ENCODE measurements around the gene RAI14. TPM values are rescaled to one million over a fixed set of nuclear protein-coding genes. Genes with fewer than 3 reads are reported as not detected.

The RAI14 gene
- total RNA-seq, 2 experiments from 2014 or later: 1.1 to 2.3 TPM

DNA sequence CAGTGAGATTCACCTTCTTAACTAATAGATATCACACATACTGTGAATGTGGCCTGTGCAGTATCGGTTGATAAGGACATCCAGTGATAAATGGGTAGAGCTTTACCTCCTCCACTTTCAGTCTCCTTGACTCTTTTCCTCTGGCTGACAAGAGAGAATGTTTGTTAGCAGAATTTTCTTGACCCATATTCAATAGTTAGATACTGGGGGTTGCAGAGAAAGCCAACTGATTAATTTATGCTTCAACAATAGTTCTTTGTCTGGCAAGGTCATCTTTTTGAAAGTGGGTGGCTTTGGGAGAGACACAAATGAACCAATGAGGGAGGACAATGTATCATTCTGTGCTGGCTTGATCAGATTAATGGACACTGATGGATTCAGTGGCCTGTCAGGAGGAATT lies 213.1 kb downstream of the RAI14 start:
- H3K4me1 Mint-ChIP-seq (ENCODE audit: low read depth): no peaks in the 10 kb centered on the region
- TF ChIP-seq, protein P1, sequence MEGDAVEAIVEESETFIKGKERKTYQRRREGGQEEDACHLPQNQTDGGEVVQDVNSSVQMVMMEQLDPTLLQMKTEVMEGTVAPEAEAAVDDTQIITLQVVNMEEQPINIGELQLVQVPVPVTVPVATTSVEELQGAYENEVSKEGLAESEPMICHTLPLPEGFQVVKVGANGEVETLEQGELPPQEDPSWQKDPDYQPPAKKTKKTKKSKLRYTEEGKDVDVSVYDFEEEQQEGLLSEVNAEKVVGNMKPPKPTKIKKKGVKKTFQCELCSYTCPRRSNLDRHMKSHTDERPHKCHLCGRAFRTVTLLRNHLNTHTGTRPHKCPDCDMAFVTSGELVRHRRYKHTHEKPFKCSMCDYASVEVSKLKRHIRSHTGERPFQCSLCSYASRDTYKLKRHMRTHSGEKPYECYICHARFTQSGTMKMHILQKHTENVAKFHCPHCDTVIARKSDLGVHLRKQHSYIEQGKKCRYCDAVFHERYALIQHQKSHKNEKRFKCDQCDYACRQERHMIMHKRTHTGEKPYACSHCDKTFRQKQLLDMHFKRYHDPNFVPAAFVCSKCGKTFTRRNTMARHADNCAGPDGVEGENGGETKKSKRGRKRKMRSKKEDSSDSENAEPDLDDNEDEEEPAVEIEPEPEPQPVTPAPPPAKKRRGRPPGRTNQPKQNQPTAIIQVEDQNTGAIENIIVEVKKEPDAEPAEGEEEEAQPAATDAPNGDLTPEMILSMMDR (IDR thresholded peaks at IDR 0.05): no peak

DNA sequence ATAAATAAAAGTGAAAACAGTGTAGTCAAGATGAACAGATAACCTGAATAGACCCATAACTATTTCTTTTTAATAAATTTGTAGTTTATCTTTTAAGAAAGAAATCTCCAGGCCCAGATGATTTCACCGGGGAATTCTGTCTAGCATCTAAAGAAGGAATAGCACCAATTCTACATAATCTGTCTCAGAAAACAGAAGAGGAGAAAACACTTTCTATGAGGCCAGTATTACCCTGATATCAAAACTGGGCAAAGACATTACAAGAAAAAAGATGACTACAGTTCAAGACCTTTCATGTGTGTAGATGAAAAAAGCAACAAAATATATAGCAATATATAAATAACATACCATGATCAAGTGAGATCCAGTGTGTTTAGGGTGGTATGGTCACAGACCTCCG lies 214.3 kb downstream of the RAI14 start:
- ATAC-seq (no peak), DNase-seq (no peak)
- Mint-ChIP-seq H3K27ac (no peak overlapping the region), H3K4me3 (no peak overlapping the region), H3K9me3 (peaks cover under 1% of the 10 kb centered on the region), H3K27me3 (peaks cover 2% of the 10 kb centered on the region), H3K4me1 (ENCODE audit: low read depth) (no peaks in the 10 kb centered on the region), H3K36me3 (ENCODE audit: low read depth) (no peaks in the 10 kb centered on the region)
- intact Hi-C loops (cut with micrococcal nuclease): no loop called here
- TF ChIP-seq, protein P1 (IDR thresholded peaks at IDR 0.05): no peak
- POLR2A ChIA-PET: no interaction called here
- CTCF ChIA-PET: interaction anchor here (1.5 to 1.8 kb wide), 2 partner anchors 16 to 347 kb away, joined by 3 to 4 read pairs; no protein-coding TSS in a partner anchor

More for the DNA sequence above, 213.1 kb downstream of the RAI14 start:
- POLR2A ChIA-PET: no interaction called here
- H3K27ac Mint-ChIP-seq: no peak overlapping the region
- no peak for DNase-seq
- intact Hi-C loops (cut with micrococcal nuclease): no loop called here
- H3K4me3 Mint-ChIP-seq: no peak overlapping the region
- peaks cover 2% of the 10 kb centered on the region for H3K27me3 Mint-ChIP-seq
- no peaks in the 10 kb centered on the region for H3K36me3 Mint-ChIP-seq (ENCODE audit: low read depth)
- no peaks in the 10 kb centered on the region for H3K9me3 Mint-ChIP-seq
- CTCF ChIA-PET: interaction anchor here (1.5 to 1.8 kb wide), 2 partner anchors 17 to 346 kb away, joined by 3 to 4 read pairs; no protein-coding TSS in a partner anchor
- no peak for ATAC-seq

DNA sequence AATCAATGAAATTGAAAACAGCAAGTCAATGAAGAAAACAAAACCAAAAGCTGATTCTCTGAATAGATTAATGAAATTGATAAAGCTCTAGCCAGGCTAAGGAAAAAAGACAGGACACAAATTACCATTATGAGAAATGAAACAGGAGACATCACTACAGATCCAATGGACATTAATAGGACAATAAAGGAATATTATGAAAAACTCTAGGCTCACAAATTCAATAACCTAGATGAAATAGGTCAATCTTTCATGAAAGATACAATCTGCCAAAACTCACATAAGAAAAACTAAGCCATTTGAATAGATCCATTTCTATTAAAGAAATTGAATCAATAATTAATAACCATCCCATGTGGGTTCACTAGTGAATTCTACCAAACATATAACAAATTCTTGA lies 220.1 kb downstream of the RAI14 start:
- TF ChIP-seq, protein P1 (IDR thresholded peaks at IDR 0.05): no peak
- H3K4me3 Mint-ChIP-seq: no peak overlapping the region
- no peak for ATAC-seq
- H3K27me3 Mint-ChIP-seq: peaks cover 3% of the 10 kb centered on the region
- H3K4me1 Mint-ChIP-seq (ENCODE audit: low read depth): no peaks in the 10 kb centered on the region
- no peak overlapping the region for H3K27ac Mint-ChIP-seq
- H3K36me3 Mint-ChIP-seq (ENCODE audit: low read depth): peaks cover 1% of the 10 kb centered on the region
- peaks cover 9% of the 10 kb centered on the region for H3K9me3 Mint-ChIP-seq
- DNase-seq: no peak
- CTCF ChIA-PET: no interaction called here
- intact Hi-C loops (cut with micrococcal nuclease): no loop called here
- POLR2A ChIA-PET: no interaction called here

DNA sequence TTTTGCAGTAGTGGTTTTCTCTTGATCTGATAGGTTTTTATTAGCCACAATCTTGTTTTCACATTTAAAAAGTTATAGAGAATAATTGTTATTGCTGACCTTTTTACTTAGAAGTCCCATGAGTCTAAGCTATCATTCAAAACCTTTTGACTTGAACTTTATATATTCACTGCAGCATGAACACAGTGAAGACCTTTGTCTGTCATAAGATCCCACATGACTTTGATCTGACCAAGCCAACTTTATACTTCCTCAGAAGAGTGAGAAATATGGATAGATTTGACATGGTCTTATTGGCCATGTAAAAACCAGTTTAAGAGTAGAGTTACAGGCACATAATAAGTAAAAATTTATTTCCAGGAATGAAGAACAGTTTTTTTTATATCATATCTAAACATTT lies 225.1 kb downstream of the RAI14 start:
- POLR2A ChIA-PET: no interaction called here
- Mint-ChIP-seq H3K27ac (no peak overlapping the region), H3K27me3 (peaks cover 6% of the 10 kb centered on the region), H3K36me3 (ENCODE audit: low read depth) (peaks cover 1% of the 10 kb centered on the region), H3K4me3 (no peak overlapping the region), H3K4me1 (ENCODE audit: low read depth) (no peaks in the 10 kb centered on the region), H3K9me3 (peaks cover 3% of the 10 kb centered on the region)
- TF ChIP-seq, protein P1 (IDR thresholded peaks at IDR 0.05): no peak
- ATAC-seq (no peak), DNase-seq (no peak)
- CTCF ChIA-PET: interaction anchor here (0.8 to 1.0 kb wide), 2 partner anchors 15 to 122 kb away, joined by 3 read pairs; no protein-coding TSS in a partner anchor
- intact Hi-C loops (cut with micrococcal nuclease): no loop called here

Other genes with a start within 250 kb of the RAI14 start
- gene TTC23L, start 182.8 kb downstream of the RAI14 start, total RNA-seq: under 1 TPM; 0.22 to 0.41 TPM

All from activated CD8-positive, alpha-beta T cell treated with anti-CD3 and anti-CD28 coated beads for 36 hours (primary cell).